Hippocampal formation (tissue), 2 donors: ENCODE results near the gene BPIFB2.

ENCODE experiments used
- DNase-seq, 2 donors: peaks; one replicate each; lab custom pipeline; 2025; lab: John Stamatoyannopoulos, UW

Gene BPIFB2

DNA sequence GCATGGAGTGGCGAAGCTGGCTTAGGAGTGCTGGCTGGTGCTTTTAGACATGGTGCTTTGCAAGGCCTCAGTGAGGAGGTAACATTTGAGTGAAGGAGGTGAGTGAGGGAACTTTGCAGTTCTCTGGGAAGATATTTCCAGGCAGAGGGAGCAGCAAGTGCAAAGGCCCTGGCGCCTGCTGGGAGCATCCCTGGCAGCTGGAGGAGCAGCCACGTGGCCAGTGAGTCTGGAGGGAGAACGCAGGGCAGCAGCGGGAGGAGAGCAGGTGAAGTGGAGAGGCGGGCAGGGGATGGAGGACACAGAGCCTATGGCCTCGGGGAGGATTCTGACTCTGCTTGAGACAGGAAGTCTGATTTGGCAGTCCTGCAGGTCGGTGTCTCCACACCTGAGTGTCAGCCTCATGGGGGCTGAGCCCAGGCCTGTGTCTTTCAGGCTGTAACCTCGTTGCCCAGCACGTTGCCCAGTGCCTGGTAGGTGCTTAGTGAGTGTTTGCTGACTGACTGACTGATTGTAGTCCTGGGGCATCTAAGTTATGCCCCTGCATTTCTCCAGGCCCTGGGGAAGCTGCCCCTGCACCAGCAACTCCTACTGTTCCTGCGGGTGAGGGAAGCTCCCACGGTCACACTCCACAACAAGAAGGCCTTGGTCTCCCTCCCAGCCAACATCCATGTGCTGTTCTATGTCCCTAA is 60.9 kb downstream of the BPIFB2 start:
- DNase-seq = no peak

DNA sequence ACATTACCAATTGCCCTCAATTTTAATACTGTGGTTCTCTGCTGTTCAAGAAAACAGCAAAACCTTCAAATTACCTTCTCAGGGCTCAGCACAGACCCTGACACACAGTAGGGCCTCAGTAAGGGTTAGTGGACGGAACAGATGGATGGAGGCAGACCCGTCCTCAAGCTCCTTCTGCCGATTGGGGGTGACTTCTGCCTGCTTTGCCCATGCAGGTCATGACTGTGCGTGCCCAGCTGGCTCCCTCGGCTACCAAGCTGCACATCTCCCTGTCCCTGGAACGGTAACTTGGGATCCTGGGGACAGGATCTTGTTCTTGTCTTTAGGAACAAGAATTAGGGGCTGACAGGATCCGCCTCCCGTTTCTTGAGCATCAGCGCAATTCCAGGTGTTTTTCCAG is 62.2 kb downstream of the BPIFB2 start:
- no peak for DNase-seq

DNA sequence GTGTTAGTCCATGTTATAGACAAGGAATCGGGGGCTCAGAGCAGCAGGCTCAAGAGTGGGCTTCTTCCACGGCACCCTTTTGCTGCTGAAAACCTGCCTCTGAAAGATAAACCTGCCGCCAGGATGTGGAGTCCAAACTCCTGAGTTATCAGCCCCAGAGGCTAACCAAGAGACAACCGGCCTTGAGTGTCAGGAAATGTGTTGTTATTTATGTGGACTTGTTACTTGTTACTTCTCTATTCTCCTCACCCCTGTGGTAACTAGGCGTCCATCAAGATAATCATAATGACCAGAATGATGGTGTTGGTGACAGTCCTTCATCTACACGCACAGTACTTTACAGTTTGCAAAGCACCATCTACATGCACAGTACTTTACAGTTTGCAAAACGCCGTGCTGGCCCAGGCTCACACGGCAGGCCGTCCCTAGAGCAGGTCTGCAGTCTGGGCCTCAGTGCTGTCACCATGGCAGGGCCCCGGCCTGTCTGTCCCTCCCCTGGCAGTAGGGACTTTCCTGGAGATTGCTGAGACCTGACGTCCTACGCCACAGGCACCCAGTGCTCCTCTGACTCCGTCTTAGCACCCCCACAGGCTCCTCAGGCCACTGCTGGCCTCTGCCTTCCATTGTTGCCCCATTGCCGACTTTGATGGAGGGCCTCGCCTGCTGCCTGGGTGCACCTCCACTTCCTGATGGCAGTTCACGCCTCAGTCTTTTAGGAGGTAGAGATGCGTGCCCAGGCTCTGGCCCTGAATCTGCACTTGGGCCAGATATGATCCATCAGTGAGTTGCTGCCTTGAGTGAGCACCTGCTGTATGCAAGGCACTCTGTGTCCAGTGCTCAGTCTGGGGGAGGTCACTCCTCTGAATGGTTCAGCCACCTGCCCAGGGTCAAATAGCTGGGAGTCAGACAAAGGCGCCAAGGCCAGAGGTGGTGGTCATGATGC is 62.9 kb downstream of the BPIFB2 start:
- DNase-seq = no peak

DNA sequence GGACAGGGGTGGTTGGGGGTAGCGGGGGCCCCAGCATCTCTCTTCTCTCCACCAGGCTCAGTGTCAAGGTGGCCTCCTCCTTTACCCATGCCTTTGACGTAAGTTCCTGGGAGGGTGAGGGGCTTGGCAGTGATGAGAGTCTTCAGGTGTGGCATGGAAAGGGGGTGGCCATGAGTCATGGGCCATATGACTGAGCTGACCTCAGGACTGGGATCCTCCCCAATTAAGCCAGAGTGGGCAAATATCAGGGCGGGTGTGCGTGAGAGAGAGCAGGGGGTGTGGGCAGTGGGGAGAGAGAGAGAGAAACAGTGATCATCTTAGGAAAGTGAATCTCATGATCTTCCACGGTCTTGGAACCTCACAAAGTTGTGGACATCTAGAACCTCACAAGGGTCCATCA is 63.7 kb downstream of the BPIFB2 start:
- DNase-seq = no peak

DNA sequence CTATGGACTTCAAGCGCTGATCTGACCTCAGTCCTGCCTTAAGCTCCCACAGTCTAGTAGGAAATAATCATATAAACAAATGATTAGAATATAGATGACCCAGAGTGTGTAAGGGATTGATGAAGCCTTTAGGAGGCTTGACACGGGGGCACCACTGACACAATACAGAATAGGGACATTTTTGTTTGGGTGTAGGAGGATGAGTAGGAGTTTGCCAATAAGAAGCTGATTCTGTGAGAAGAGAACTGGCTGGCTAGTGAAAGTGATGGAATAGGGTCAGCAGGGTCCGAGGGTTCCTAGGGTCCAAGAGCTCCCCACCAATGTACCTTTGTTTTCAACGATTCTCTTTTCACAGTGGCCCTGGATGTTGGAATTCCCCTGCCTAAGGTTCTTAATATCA is 64.9 kb downstream of the BPIFB2 start:
- DNase-seq = no peak

DNA sequence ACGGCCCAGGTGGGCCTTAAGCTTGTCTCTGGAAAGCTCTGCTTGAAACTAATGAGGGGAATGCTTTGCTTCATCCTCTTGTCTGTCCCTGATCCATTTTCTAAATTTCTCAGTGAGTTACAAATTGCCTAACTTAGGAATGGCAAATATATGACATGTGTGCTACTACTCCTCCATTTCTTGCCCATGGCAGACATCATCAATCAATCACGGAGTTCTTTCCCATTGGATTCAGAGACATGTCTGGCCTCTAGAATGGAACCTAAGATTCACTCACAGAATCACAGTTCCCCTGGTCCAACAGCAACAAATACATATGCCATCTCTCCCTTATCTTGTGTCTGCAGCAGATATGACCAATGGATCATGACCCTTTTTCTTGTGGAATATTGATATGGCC is 65.3 kb downstream of the BPIFB2 start:
- DNase-seq = no peak
